GM12878 (cell line): ENCODE results near the gene RASAL1. TPM values are rescaled to one million over a fixed set of nuclear protein-coding genes. Genes with fewer than 3 reads are reported as not detected.
A peak's percentile ranks its signal among the peaks of the same experiment; 100 is the strongest.

Experiments used
- ATAC-seq: fragments of 200-7000 bp; cut with Tn5 transposase; 3 replicates; pipeline ENCODE4 v1.9.1; 2020; ENCODE audit warnings: mild to moderate bottlenecking, moderate library complexity
- BruUV-seq: library from RNA; stranded (reverse); fragments of 400-500 nt; replicated peaks from 2 replicates; lab custom pipeline; 2021; lab: Mats Ljungman, UMichigan
- CTCF ChIA-PET: fragments of 300-600 bp; sonication (Branson Sonifier 250); formaldehyde crosslinking; extraction: SDS; loops from one replicate; lab custom pipeline; 2021; ENCODE audit warnings: inconsistent platforms; lab: Yijun Ruan, JAX
- POLR2A ChIA-PET: fragments of 350-600 bp; formaldehyde crosslinking; extraction: SDS; loops from one replicate; lab custom pipeline; 2021; ENCODE audit warnings: inconsistent platforms; lab: Charles Lee
- RAD21 ChIA-PET: fragments of 300-600 bp; sonication (Branson Sonifier 250); formaldehyde crosslinking; loops from one replicate; lab custom pipeline; 2023; ENCODE audit warnings: antibody characterized with exemption; ENCODE audit not compliant: unreplicated experiment; lab: Charles Lee
- SMC1A ChIA-PET: fragments of 300-600 bp; sonication (Branson Sonifier 250); formaldehyde crosslinking; loops from one replicate; lab custom pipeline; 2023; ENCODE audit not compliant: unreplicated experiment, uncharacterized antibody; lab: Charles Lee
- DNase-seq: peaks from one replicate; pipeline ENCODE4 v3.0.0-alpha.2; 2011; ENCODE audit warnings: low read depth, low spot score
- FAIRE-seq: peaks from 3 replicates; lab custom pipeline; 2011; peaks lifted over from hg19 to GRCh38; lab: Jason Lieb, UNC
- H2AFZ ChIP-seq: 2 replicates; pipeline ENCODE4 v1.6.0; 2011; ENCODE audit warnings: low read depth, low read length, control low read depth; ENCODE audit not compliant: control insufficient read depth
- H3K27ac ChIP-seq: 2 replicates; pipeline ENCODE4 v1.5.1; 2011; ENCODE audit warnings: control low read depth; ENCODE audit not compliant: control insufficient read depth, insufficient read depth
- H3K27me3 ChIP-seq, 2 experiments: replicated peaks in 1 of 2; 2 replicates each; pipeline versions ENCODE4 v1.6.0 to v1.6.1; 2011; ENCODE audit warnings: low read length in 1 of 2; ENCODE audit not compliant: control insufficient read depth in 2 of 2, insufficient read depth in 2 of 2
- H3K36me3 ChIP-seq, 2 experiments: 2 replicates each; pipeline ENCODE4 v1.5.1; 2011; ENCODE audit warnings: low read length in 1 of 2; ENCODE audit not compliant: control insufficient read depth in 2 of 2, insufficient read depth in 2 of 2
- H3K4me1 ChIP-seq: 2 replicates; pipeline ENCODE4 v1.6.1; 2011; ENCODE audit warnings: mild to moderate bottlenecking, low read length, moderate library complexity, mixed read lengths; ENCODE audit not compliant: control insufficient read depth, insufficient read depth
- H3K4me2 ChIP-seq: 2 replicates; pipeline ENCODE4 v1.6.0; 2011; ENCODE audit warnings: control low read depth; ENCODE audit not compliant: control insufficient read depth, insufficient read depth
- H3K4me3 ChIP-seq: fragments of 200-600 bp; sonication (generic); 2 replicates; pipeline ENCODE4 v1.5.1; 2016
- H3K79me2 ChIP-seq: 2 replicates; pipeline ENCODE4 v1.6.0; 2011; ENCODE audit warnings: low read length; ENCODE audit not compliant: control insufficient read depth, insufficient read depth
- H3K9ac ChIP-seq: 2 replicates; pipeline ENCODE4 v1.8.0; 2011; ENCODE audit warnings: low read length, control low read depth, mixed read lengths; ENCODE audit not compliant: control insufficient read depth, insufficient read depth
- H3K9me3 ChIP-seq: replicated peaks from 3 replicates; pipeline ENCODE4 v1.5.1; 2011; ENCODE audit warnings: mild to moderate bottlenecking, low read length; ENCODE audit not compliant: control insufficient read depth, insufficient read depth
- H4K20me1 ChIP-seq: 2 replicates; pipeline ENCODE4 v1.6.0; 2011; ENCODE audit not compliant: control insufficient read depth, insufficient read depth
- ATF7 ChIP-seq: fragments of 450-650 bp; IDR thresholded peaks from 2 replicates; pipeline ENCODE4 v1.6.1; 2016; ENCODE audit warnings: low read depth, mild to moderate bottlenecking
- BHLHE40 ChIP-seq, 2 experiments: fragments of 450-650 bp in 1 of 2; IDR thresholded peaks; 2 replicates each; pipeline ENCODE4 v1.6.1; 2011 to 2017; ENCODE audit warnings: low read depth in 2 of 2, borderline replicate concordance in 1 of 2, improper control_type of control experiment in 1 of 2, low read length in 1 of 2, mild to moderate bottlenecking in 1 of 2
- BMI1 ChIP-seq: fragments of 450-650 bp; IDR thresholded peaks from 2 replicates; pipeline ENCODE4 v1.6.1; 2016; ENCODE audit warnings: mild to moderate bottlenecking, moderate library complexity, borderline replicate concordance
- BRCA1 ChIP-seq: IDR thresholded peaks from 2 replicates; pipeline ENCODE4 v1.6.1; 2011; ENCODE audit warnings: low read depth, low read length, improper control_type of control experiment
- E2F8 ChIP-seq: fragments of 450-650 bp; IDR thresholded peaks from 2 replicates; pipeline ENCODE4 v1.6.1; 2018; ENCODE audit warnings: mild to moderate bottlenecking, low read depth, moderate library complexity; ENCODE audit not compliant: partially characterized antibody
- EGR1 ChIP-seq, 2 experiments: IDR thresholded peaks; 1 replicate in 1 of 2; 2 replicates in 1 of 2; pipeline ENCODE4 v1.6.1; 2011 to 2012; ENCODE audit warnings: low read depth in 2 of 2, low read length in 2 of 2, borderline replicate concordance in 1 of 2, mild to moderate bottlenecking in 1 of 2, moderate library complexity in 1 of 2
- ETV6 ChIP-seq, 2 experiments: fragments of 450-650 bp in 1 of 2; IDR thresholded peaks in 1 of 2; conservative IDR thresholded peaks in 1 of 2; 2 replicates each; pipeline ENCODE4 v1.6.1; 2014; ENCODE audit warnings: antibody characterized with exemption in 1 of 2, borderline replicate concordance in 1 of 2, low read depth in 1 of 2, mild to moderate bottlenecking in 1 of 2, moderate library complexity in 1 of 2
- FOS ChIP-seq: IDR thresholded peaks from 3 replicates; pipeline ENCODE4 v1.6.1; 2011; ENCODE audit warnings: borderline replicate concordance; ENCODE audit not compliant: insufficient read length; ENCODE audit errors: extremely low read depth
- IRF4 ChIP-seq: IDR thresholded peaks from 2 replicates; pipeline ENCODE4 v1.6.1; 2011; ENCODE audit warnings: low read depth, low read length
- LARP7 ChIP-seq: fragments of 450-650 bp; IDR thresholded peaks from 2 replicates; pipeline ENCODE4 v1.6.1; 2017; ENCODE audit warnings: mild to moderate bottlenecking
- MEF2A ChIP-seq: IDR thresholded peaks from 2 replicates; pipeline ENCODE4 v1.6.1; 2011; ENCODE audit warnings: low read depth, mild to moderate bottlenecking, low read length, moderate library complexity; ENCODE audit not compliant: insufficient read depth
- NFYA ChIP-seq: IDR thresholded peaks from 2 replicates; pipeline ENCODE4 v1.6.1; 2011; ENCODE audit warnings: low read depth, mild to moderate bottlenecking, low read length, improper control_type of control experiment, borderline replicate concordance
- NR2F1 ChIP-seq: fragments of 450-650 bp; conservative IDR thresholded peaks from 2 replicates; pipeline ENCODE4 v1.6.1; 2017; ENCODE audit warnings: mild to moderate bottlenecking
- PML ChIP-seq: IDR thresholded peaks from 2 replicates; pipeline ENCODE4 v1.6.1; 2012; ENCODE audit warnings: low read length, inconsistent platforms
- RAD51 ChIP-seq: fragments of 450-650 bp; IDR thresholded peaks from 2 replicates; pipeline ENCODE4 v1.6.1; 2016; ENCODE audit warnings: moderate library complexity, mild to moderate bottlenecking, inconsistent platforms
- RELA ChIP-seq: fragments of 450-650 bp; IDR thresholded peaks from 2 replicates; pipeline ENCODE4 v1.8.0; 2014; ENCODE audit warnings: borderline replicate concordance; ENCODE audit not compliant: partially characterized antibody
- RUNX3 ChIP-seq: IDR thresholded peaks from 2 replicates; pipeline ENCODE4 v1.6.1; 2012; ENCODE audit warnings: low read length, inconsistent platforms
- SREBF2 ChIP-seq: IDR thresholded peaks from 2 replicates; pipeline ENCODE4 v1.6.1; 2012; ENCODE audit warnings: mild to moderate bottlenecking, low read length
- SRF ChIP-seq, 2 experiments: IDR thresholded peaks; 2 replicates each; pipeline ENCODE4 v1.6.1; 2011; ENCODE audit warnings: low read depth in 2 of 2, low read length in 2 of 2, mild to moderate bottlenecking in 1 of 2, moderate library complexity in 1 of 2
- TCF12 ChIP-seq: IDR thresholded peaks from 2 replicates; pipeline ENCODE4 v1.6.1; 2011; ENCODE audit warnings: low read depth, mild to moderate bottlenecking, low read length
- YBX1 ChIP-seq: fragments of 450-650 bp; IDR thresholded peaks from 2 replicates; pipeline ENCODE4 v1.6.1; 2016; ENCODE audit warnings: antibody characterized with exemption
- WGBS: methylation state at CpG from one replicate; pipeline ENCODE4 v1.1.6; 2016; ENCODE audit warnings: low lambda C conversion rate; ENCODE audit not compliant: insufficient replicate concordance, insufficient coverage; ENCODE audit errors: missing lambda C conversion rate; 5-methylcytosine and 5-hydroxymethylcytosine counted together
- in situ Hi-C: fragments of 300-500 bp; cut with MboI; formaldehyde crosslinking; loops from 9 replicates; pipeline ENCODE4 v1.14.3; 2018; ENCODE audit warnings: mixed read lengths
- intact Hi-C: fragments of 100-400 bp; cut with micrococcal nuclease; formaldehyde crosslinking; loops from one replicate; pipeline ENCODE4 v1.14.2; 2022; ENCODE audit not compliant: unreplicated experiment
- polyA plus RNA-seq, 11 experiments: library from polyadenylated mRNA; depleted of rRNA in 4 of 11; unstranded in 6 of 11; stranded (reverse) in 5 of 11; fragments of >200 nt; fragmentation: Nextera tagmentation in 4 of 11; fragmentation: Illumina TruSeq in 1 of 11; extraction: Ambion mirVana in 4 of 11; extraction: Trizol in 1 of 11; gene quantifications; 1 replicate in 1 of 11; 2 replicates in 10 of 11; pipeline versions ENCODE4 v1.2.1 to v1.2.3, GENCODE V29; 2011 to 2016; ENCODE audit warnings: inconsistent platforms in 2 of 11, missing spikeins in 2 of 11, low read depth in 1 of 11
- total RNA-seq, 4 experiments: library from RNA; depleted of rRNA in 3 of 4; stranded (reverse); fragments of >200 nt in 3 of 4; fragmentation: Illumina TruSeq in 1 of 4; extraction: Trizol in 1 of 4; gene quantifications; 2 replicates each; pipeline versions ENCODE4 v1.2.1 to v1.2.3, GENCODE V29; 2013 to 2021

Gene RASAL1
- total and polyA plus RNA-seq, 10 of the 15 experiments (the other 5 are each of a cell fraction or from before 2014, with no cell fraction given) = 0.12 to 1.0 (median 0.52) TPM; not detected in 6

GRCh38 chr12:113184900-113185179, 49.3 kb upstream of the RASAL1 start (continued):
- TF ChIP-seq E2F8 (no peak), ETV6 (conservative IDR thresholded peaks at IDR 0.05 in 1 of 2, IDR thresholded peaks at IDR 0.05 in 1 of 2; ENCODE audit: borderline replicate concordance in 1 of 2, low read depth in 1 of 2) (no peak), IRF4 (no peak), RELA (peak; percentile 35), FOS (peak; percentile 39), MEF2A (no peak)
- TF ChIP-seq, all 136 proteins: peak for 15

GRCh38 chr12:113184098-113184899, 48.7 kb upstream of the RASAL1 start:
- SMC1A ChIA-PET = interaction anchor here (0.8 to 4.4 kb wide), 5 partner anchors 11 to 83 kb away, joined by 3 to 24 read pairs (median 5); no protein-coding TSS in a partner anchor
- intact Hi-C loops (no loop called here), in situ Hi-C loops (no loop called here)
- ATAC-seq = peak; percentile 66
- Histone ChIP-seq H3K9me3 (no peaks in the 10 kb centered on the region), H3K27me3 (no peaks in the 10 kb centered on the region), H4K20me1 (no peaks in the 10 kb centered on the region; the same call in 1 of the 2 replicates), H3K9ac (peak overlapping the region; percentile 97), H3K4me3 (peak overlapping the region; percentile 86), H2AFZ (peak overlapping the region; percentile 71), H3K79me2 (peaks cover 50% of the 10 kb centered on the region), H3K4me2 (peak overlapping the region; percentile 93), H3K27ac (peak overlapping the region; percentile 94), H3K4me1 (peaks cover 9% of the 10 kb centered on the region), H3K36me3 (peaks cover 13 to 19% of the 10 kb centered on the region in 2 experiments)
- FAIRE-seq = no peak
- DNase-seq = no peak
- 17% methylated on average over 25 of the region's 26 CpGs for WGBS
- POLR2A ChIA-PET = interaction anchor here (1.3 to 1.8 kb wide), 2 partner anchors 33 to 37 kb away, joined by 4 to 8 read pairs; partner anchors contain the start of gene TPCN1
- CTCF ChIA-PET = interaction anchor here (0.7 to 3.9 kb wide), 10 partner anchors 11 to 196 kb away, joined by 3 to 29 read pairs (median 4); no protein-coding TSS in a partner anchor
- RAD21 ChIA-PET = interaction anchor here (1.2 to 2.2 kb wide), 5 partner anchors 25 to 262 kb away, joined by 3 to 8 read pairs (median 3); no protein-coding TSS in a partner anchor
- BruUV-seq = no TSS peak
- TF ChIP-seq NFYA = no peak
- TF ChIP-seq RUNX3 = peak; percentile 41; the same call in 1 of the 2 replicates
- TF ChIP-seq EGR1 (IDR thresholded peaks at IDR 0.05; ENCODE audit: borderline replicate concordance in 1 of 2, low read depth in 2 of 2, low read length in 2 of 2) = peak in 1 of 2 experiments; percentile 68; a peak in 2 of 3 replicates
- no peak for TF ChIP-seq BMI1
- TF ChIP-seq RAD51 = no peak; the same call in 1 of the 2 replicates
- TF ChIP-seq NR2F1 = 0 out of 2 replicates have a peak, but pooled peaks have one; percentile 35
- no peak for TF ChIP-seq PML
- TF ChIP-seq ATF7 = peak; percentile 39; the same call in 1 of the 2 replicates
- TF ChIP-seq LARP7 = no peak
- TF ChIP-seq BHLHE40 (IDR thresholded peaks at IDR 0.05; ENCODE audit: borderline replicate concordance in 1 of 2, low read depth in 2 of 2, low read length in 1 of 2) = no peak
- no peak for TF ChIP-seq TCF12
- TF ChIP-seq YBX1 = no peak
- TF ChIP-seq SREBF2 = no peak
- TF ChIP-seq BRCA1 = no peak
- TF ChIP-seq SRF (IDR thresholded peaks at IDR 0.05; ENCODE audit: low read depth in 2 of 2, low read length in 2 of 2) = no peak
